Coronary artery (tissue), 2 donors: ENCODE measurements around the gene USP7.

ENCODE experiments used
- DNase-seq: peaks from one replicate; pipeline ENCODE4 v3.0.0-alpha.2; 2017; ENCODE audit warnings: low spot score
- H3K27ac ChIP-seq, 2 donors: fragments of 200-600 bp; sonication (generic); one replicate each; pipeline ENCODE4 v1.5.1; 2016 to 2019
- H3K4me3 ChIP-seq: fragments of 200-600 bp; sonication (generic); 2 replicates; pipeline ENCODE4 v1.5.1; 2016; ENCODE audit warnings: mild to moderate bottlenecking, moderate library complexity
- CTCF ChIP-seq: fragments of 200-600 bp; sonication (generic); IDR thresholded peaks from one replicate; pipeline ENCODE4 v1.5.1; 2019; ENCODE audit warnings: antibody characterized with exemption

The USP7 gene

GRCh38 chr16:9004183-9004582 lies 40.5 kb upstream of the USP7 start:
- no peak for TF ChIP-seq CTCF
- Histone ChIP-seq H3K4me3 (no peak overlapping the region), H3K27ac (no peak overlapping the region)
- no peak for DNase-seq

- DNase-seq: no peak
- no peak overlapping the region for H3K4me3 ChIP-seq
- no peak overlapping the region for H3K27ac ChIP-seq
- no peak for TF ChIP-seq CTCF
These were observed 40.1 kb upstream of the USP7 start for GRCh38 chr16:9003763-9004162.

- Histone ChIP-seq H3K4me3 (no peak overlapping the region), H3K27ac (no peak overlapping the region)
- DNase-seq: no peak
- no peak for TF ChIP-seq CTCF
These were observed 39.6 kb upstream of the USP7 start for GRCh38 chr16:9003322-9003721.

- H3K4me3 ChIP-seq: no peak overlapping the region
- H3K27ac ChIP-seq: no peak overlapping the region
- TF ChIP-seq CTCF: no peak
- no peak for DNase-seq
These were observed 38.3 kb upstream of the USP7 start for GRCh38 chr16:9002042-9002441.

GRCh38 chr16:9000664-9001063 lies 37.0 kb upstream of the USP7 start:
- DNase-seq: no peak
- Histone ChIP-seq H3K4me3 (no peak overlapping the region), H3K27ac (no peak overlapping the region)
- no peak for TF ChIP-seq CTCF

- no peak for TF ChIP-seq CTCF
These were observed 36.1 kb upstream of the USP7 start for GRCh38 chr16:8999800-9000199.

GRCh38 chr16:8998108-8998507 lies 34.4 kb upstream of the USP7 start:
- Histone ChIP-seq H3K27ac (no peak overlapping the region), H3K4me3 (no peak overlapping the region)
- DNase-seq: no peak
- no peak for TF ChIP-seq CTCF

More at GRCh38 chr16:8999800-9000199, 36.1 kb upstream of the USP7 start:
- Histone ChIP-seq H3K4me3 (no peak overlapping the region), H3K27ac (no peak overlapping the region)
- DNase-seq: no peak
